GM12875 (cell line): ENCODE results near the gene ATL2.

ENCODE experiments used
- H3K4me3 ChIP-seq: one replicate; pipeline ENCODE4 v1.5.1; 2011; ENCODE audit warnings: low read depth, low read length, control low read depth
- CTCF ChIP-seq: IDR thresholded peaks from 2 replicates; pipeline ENCODE4 v1.5.1; 2011; ENCODE audit warnings: low read depth, mild to moderate bottlenecking, control low read depth, inconsistent platforms, low read length, moderate library complexity, borderline replicate concordance; ENCODE audit not compliant: insufficient read depth

ATL2 gene

DNA sequence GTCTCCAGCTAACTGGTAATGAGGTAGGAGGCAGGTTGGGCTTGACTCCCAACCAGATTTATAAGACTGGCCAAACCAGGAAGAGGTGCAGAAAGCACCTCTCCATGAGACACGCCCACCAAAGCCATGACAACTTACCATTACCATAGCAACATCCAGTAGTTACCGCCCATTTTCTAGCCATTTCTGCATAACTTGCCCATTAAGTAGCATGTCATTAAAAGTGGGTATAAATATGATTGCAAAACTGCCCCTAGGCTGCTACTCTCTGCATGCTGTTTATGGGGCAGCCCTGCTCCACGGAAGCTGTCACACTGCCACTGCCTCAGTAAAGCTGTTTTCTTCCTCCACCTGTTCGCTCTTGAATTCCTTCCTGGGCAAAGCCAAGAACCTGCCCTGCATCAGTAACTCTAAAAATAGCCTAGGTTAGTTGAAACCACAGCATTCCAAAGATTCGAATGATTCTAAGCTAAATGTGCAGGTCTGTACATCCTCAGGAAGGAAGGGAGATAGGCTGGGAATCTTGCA, 131.9 kb downstream of the ATL2 start:
- no peak for TF ChIP-seq CTCF
- no peak overlapping the region for H3K4me3 ChIP-seq

DNA sequence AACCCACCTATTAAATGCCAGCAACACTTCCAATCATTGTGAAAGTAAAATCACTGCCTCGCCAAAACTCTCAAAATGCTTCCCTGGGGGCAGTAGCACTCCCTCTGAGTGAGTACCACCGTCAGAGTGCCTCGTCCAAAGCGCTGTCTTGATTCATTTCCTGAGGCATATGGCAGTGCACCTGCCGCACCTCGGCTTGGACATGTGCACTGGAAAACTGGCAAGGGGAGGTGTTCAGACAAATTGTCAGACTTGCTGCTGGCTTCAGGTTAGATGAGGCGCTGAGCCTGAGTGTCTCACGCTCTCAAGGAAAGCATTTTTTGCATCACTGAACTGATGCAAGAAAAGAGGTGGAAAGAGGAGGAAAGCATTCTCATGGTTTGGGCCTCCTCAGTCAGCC, 132.8 kb downstream of the ATL2 start:
- no peak overlapping the region for H3K4me3 ChIP-seq
- TF ChIP-seq CTCF = no peak
